Measurements from ENCODE around the gene RAB3IL1. TPM values are rescaled to one million over a fixed set of nuclear protein-coding genes. Genes with fewer than 3 reads are reported as not detected.

Gene RAB3IL1
- total RNA-seq, 2 experiments from 2014 or later: not detected

GRCh38 chr11:61924064-61924455, 6.7 kb upstream of the RAB3IL1 start:
- POLR2A ChIA-PET: no interaction called here

GRCh38 chr11:61923166-61924063, 6.0 kb upstream of the RAB3IL1 start:
- POLR2A ChIA-PET: no interaction called here
- Mint-ChIP-seq H3K4me3 (no peak overlapping the region), H3K9me3 (no peaks in the 10 kb centered on the region), H3K27me3 (peaks cover 39% of the 10 kb centered on the region), H3K27ac (no peak overlapping the region), H3K36me3 (ENCODE audit: low read depth) (no peaks in the 10 kb centered on the region), H3K4me1 (ENCODE audit: low read depth) (peaks cover 2% of the 10 kb centered on the region)
- TF ChIP-seq, protein P1, sequence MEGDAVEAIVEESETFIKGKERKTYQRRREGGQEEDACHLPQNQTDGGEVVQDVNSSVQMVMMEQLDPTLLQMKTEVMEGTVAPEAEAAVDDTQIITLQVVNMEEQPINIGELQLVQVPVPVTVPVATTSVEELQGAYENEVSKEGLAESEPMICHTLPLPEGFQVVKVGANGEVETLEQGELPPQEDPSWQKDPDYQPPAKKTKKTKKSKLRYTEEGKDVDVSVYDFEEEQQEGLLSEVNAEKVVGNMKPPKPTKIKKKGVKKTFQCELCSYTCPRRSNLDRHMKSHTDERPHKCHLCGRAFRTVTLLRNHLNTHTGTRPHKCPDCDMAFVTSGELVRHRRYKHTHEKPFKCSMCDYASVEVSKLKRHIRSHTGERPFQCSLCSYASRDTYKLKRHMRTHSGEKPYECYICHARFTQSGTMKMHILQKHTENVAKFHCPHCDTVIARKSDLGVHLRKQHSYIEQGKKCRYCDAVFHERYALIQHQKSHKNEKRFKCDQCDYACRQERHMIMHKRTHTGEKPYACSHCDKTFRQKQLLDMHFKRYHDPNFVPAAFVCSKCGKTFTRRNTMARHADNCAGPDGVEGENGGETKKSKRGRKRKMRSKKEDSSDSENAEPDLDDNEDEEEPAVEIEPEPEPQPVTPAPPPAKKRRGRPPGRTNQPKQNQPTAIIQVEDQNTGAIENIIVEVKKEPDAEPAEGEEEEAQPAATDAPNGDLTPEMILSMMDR (IDR thresholded peaks at IDR 0.05): no peak
- no peaks in the 10 kb centered on the region for H3K36me3 ChIP-seq (ENCODE audit: insufficient read depth, low read length)
- H3K4me1 ChIP-seq (ENCODE audit: insufficient read depth, low read length): no peaks in the 10 kb centered on the region
- peaks cover 13 to 21% of the 10 kb centered on the region in 2 experiments for H3K27me3 ChIP-seq (ENCODE audit: control insufficient read depth in 1 of 2, insufficient read depth in 2 of 2, low read length in 2 of 2)
- intact Hi-C loops (cut with DNase I, micrococcal nuclease): loop anchor here in 1 of 2 experiments (5.0 kb wide), 1 partner anchor 61 kb away; no protein-coding TSS in a partner anchor
- H3K4me3 ChIP-seq (ENCODE audit: low read length): no peak overlapping the region
- CTCF ChIA-PET: no interaction called here
- no peak overlapping the region for H3K27ac ChIP-seq (ENCODE audit: low read depth in 1 of 2, low read length in 2 of 2)
- DNase-seq (no peak), ATAC-seq (ENCODE audit: poor library complexity) (no peak)
- no peaks in the 10 kb centered on the region for H3K9me3 ChIP-seq (ENCODE audit: control insufficient read depth in 1 of 2, insufficient read depth in 1 of 2, low read length in 2 of 2)

More at GRCh38 chr11:61924064-61924455, 6.7 kb upstream of the RAB3IL1 start:
- H3K4me1 ChIP-seq (ENCODE audit: insufficient read depth, low read length): no peaks in the 10 kb centered on the region
- no peaks in the 10 kb centered on the region for H3K9me3 ChIP-seq (ENCODE audit: control insufficient read depth in 1 of 2, insufficient read depth in 1 of 2, low read length in 2 of 2)
- TF ChIP-seq, protein P1 (IDR thresholded peaks at IDR 0.05): no peak
- DNase-seq (no peak), ATAC-seq (ENCODE audit: poor library complexity) (no peak)
- peaks cover 39% of the 10 kb centered on the region for H3K27me3 Mint-ChIP-seq
- no peak overlapping the region for H3K4me3 Mint-ChIP-seq
- no peaks in the 10 kb centered on the region for H3K9me3 Mint-ChIP-seq
- intact Hi-C loops (cut with DNase I, micrococcal nuclease): loop anchor here in 1 of 2 experiments (5.0 kb wide), 1 partner anchor 62 kb away; no protein-coding TSS in a partner anchor
- H3K36me3 ChIP-seq (ENCODE audit: insufficient read depth, low read length): no peaks in the 10 kb centered on the region
- no peak overlapping the region for H3K4me3 ChIP-seq (ENCODE audit: low read length)
- no peaks in the 10 kb centered on the region for H3K36me3 Mint-ChIP-seq (ENCODE audit: low read depth)
- H3K27ac ChIP-seq (ENCODE audit: low read depth in 1 of 2, low read length in 2 of 2): no peak overlapping the region
- H3K27me3 ChIP-seq (ENCODE audit: control insufficient read depth in 1 of 2, insufficient read depth in 2 of 2, low read length in 2 of 2): peaks cover 7 to 15% of the 10 kb centered on the region in 2 experiments
- no peak overlapping the region for H3K27ac Mint-ChIP-seq
- H3K4me1 Mint-ChIP-seq (ENCODE audit: low read depth): no peaks in the 10 kb centered on the region
- CTCF ChIA-PET: no interaction called here

GRCh38 chr11:61922539-61922938, 5.2 kb upstream of the RAB3IL1 start:
- Mint-ChIP-seq H3K4me3 (no peak overlapping the region), H3K27ac (no peak overlapping the region), H3K36me3 (ENCODE audit: low read depth) (no peaks in the 10 kb centered on the region), H3K9me3 (no peaks in the 10 kb centered on the region), H3K27me3 (peaks cover 48% of the 10 kb centered on the region), H3K4me1 (ENCODE audit: low read depth) (peaks cover 10% of the 10 kb centered on the region)
- ChIA-PET POLR2A (no interaction called here), CTCF (interaction anchor here (0.6 to 1.3 kb wide), 2 partner anchors 24 to 164 kb away, joined by 3 read pairs; no protein-coding TSS in a partner anchor)
- intact Hi-C loops (cut with DNase I, micrococcal nuclease): loop anchor here in 1 of 2 experiments (5.0 kb wide), 1 partner anchor 60 kb away; no protein-coding TSS in a partner anchor
- DNase-seq: no peak
- Histone ChIP-seq H3K9me3 (ENCODE audit: control insufficient read depth in 1 of 2, insufficient read depth in 1 of 2, low read length in 2 of 2) (no peaks in the 10 kb centered on the region), H3K4me1 (ENCODE audit: insufficient read depth, low read length) (peaks cover 4% of the 10 kb centered on the region), H3K36me3 (ENCODE audit: insufficient read depth, low read length) (no peaks in the 10 kb centered on the region), H3K27ac (ENCODE audit: low read depth in 1 of 2, low read length in 2 of 2) (no peak overlapping the region), H3K4me3 (ENCODE audit: low read length) (no peak overlapping the region), H3K27me3 (ENCODE audit: control insufficient read depth in 1 of 2, insufficient read depth in 2 of 2, low read length in 2 of 2) (peaks cover 21 to 30% of the 10 kb centered on the region in 2 experiments)
- TF ChIP-seq, protein P1 (IDR thresholded peaks at IDR 0.05): no peak
- ATAC-seq (ENCODE audit: poor library complexity): no peak
